ENCODE measurements around the gene CLMP. TPM values are rescaled to one million over a fixed set of nuclear protein-coding genes. Genes with fewer than 3 reads are reported as not detected.

The CLMP gene
- total and polyA plus RNA-seq, 3 donors from 2014 or later = 6.0 to 6.5 (median 6.3) TPM

GRCh38 chr11:123178186-123178585, 16.9 kb downstream of the CLMP start:
- no peaks in the 10 kb centered on the region for H3K36me3 ChIP-seq (ENCODE audit: low read depth, missing control alignments)
- intact Hi-C loops (cut with DNase I; ENCODE audit: low total_unique reads) = no loop called here
- WGBS, 2 donors = 94 to 95% methylated on average over 1 of the region's 1 CpG

GRCh38 chr11:123176785-123177184, 18.3 kb downstream of the CLMP start:
- no peak overlapping the region for H3K4me3 ChIP-seq
- peaks cover 5% of the 10 kb centered on the region for H3K4me1 ChIP-seq
- no peaks in the 10 kb centered on the region for H3K36me3 ChIP-seq (ENCODE audit: low read depth, missing control alignments)
- H3K27ac ChIP-seq = no peak overlapping the region
- no peaks in the 10 kb centered on the region for H3K27me3 ChIP-seq
- WGBS, 2 donors = 94 to 96% methylated on average over 2 of the region's 2 CpGs
- no peak for TF ChIP-seq CTCF (IDR thresholded peaks at IDR 0.05)
- TF ChIP-seq POLR2A (IDR thresholded peaks at IDR 0.05) = no peak
- intact Hi-C loops (cut with DNase I; ENCODE audit: low total_unique reads) = no loop called here
- no peak for DNase-seq
- H3K9me3 ChIP-seq = no peaks in the 10 kb centered on the region

More at GRCh38 chr11:123178186-123178585, 16.9 kb downstream of the CLMP start:
- DNase-seq = no peak
- H3K9me3 ChIP-seq = no peaks in the 10 kb centered on the region
- H3K4me3 ChIP-seq = no peak overlapping the region
- no peak overlapping the region for H3K27ac ChIP-seq
- peaks cover 5% of the 10 kb centered on the region for H3K4me1 ChIP-seq
- no peaks in the 10 kb centered on the region for H3K27me3 ChIP-seq
- TF ChIP-seq POLR2A (IDR thresholded peaks at IDR 0.05) = no peak
- TF ChIP-seq CTCF (IDR thresholded peaks at IDR 0.05) = no peak

GRCh38 chr11:123174196-123175183, 20.6 kb downstream of the CLMP start:
- no peak for DNase-seq
- Histone ChIP-seq H3K27me3 (no peaks in the 10 kb centered on the region), H3K4me3 (no peak overlapping the region), H3K27ac (no peak overlapping the region), H3K36me3 (ENCODE audit: low read depth, missing control alignments) (no peaks in the 10 kb centered on the region), H3K4me1 (peaks cover 5% of the 10 kb centered on the region), H3K9me3 (no peaks in the 10 kb centered on the region)
- intact Hi-C loops (cut with DNase I; ENCODE audit: low total_unique reads) = no loop called here
- WGBS, 2 donors = 63 to 64% methylated on average over 7 of the region's 7 CpGs
- TF ChIP-seq CTCF (IDR thresholded peaks at IDR 0.05) (no peak), POLR2A (IDR thresholded peaks at IDR 0.05) (no peak)

GRCh38 chr11:123173856-123174186, 21.2 kb downstream of the CLMP start:
- intact Hi-C loops (cut with DNase I; ENCODE audit: low total_unique reads) = no loop called here
- Histone ChIP-seq H3K4me1 (peaks cover 5% of the 10 kb centered on the region), H3K36me3 (ENCODE audit: low read depth, missing control alignments) (no peaks in the 10 kb centered on the region), H3K27ac (no peak overlapping the region), H3K4me3 (no peak overlapping the region), H3K9me3 (no peaks in the 10 kb centered on the region), H3K27me3 (no peaks in the 10 kb centered on the region)
- no peak for TF ChIP-seq POLR2A (IDR thresholded peaks at IDR 0.05)
- TF ChIP-seq CTCF (IDR thresholded peaks at IDR 0.05) = no peak
- 96 to 97% methylated on average over 3 of the region's 3 CpGs for WGBS, 2 donors
- DNase-seq = no peak

Measured in testis (tissue), 3 donors.